Colonic mucosa (tissue), 4 donors: ENCODE measurements around the gene CISTR. TPM values are rescaled to one million over a fixed set of nuclear protein-coding genes. Genes with fewer than 3 reads are reported as not detected.

ENCODE experiments used
- DNase-seq: peaks from one replicate; pipeline ENCODE4 v3.0.0-alpha.2; 2020
- H3K27ac ChIP-seq: fragments of 200-600 bp; one replicate; pipeline ENCODE4 v1.8.0; 2021
- H3K27me3 ChIP-seq: fragments of 200-600 bp; one replicate; pipeline ENCODE4 v1.8.0; 2021
- H3K36me3 ChIP-seq: fragments of 200-600 bp; one replicate; pipeline ENCODE4 v1.8.0; 2021
- H3K4me1 ChIP-seq: fragments of 200-600 bp; one replicate; pipeline ENCODE4 v1.8.0; 2021; ENCODE audit warnings: mild to moderate bottlenecking
- H3K4me3 ChIP-seq: fragments of 200-600 bp; one replicate; pipeline ENCODE4 v1.8.0; 2021
- H3K9ac ChIP-seq, 2 donors: one replicate each; pipeline ENCODE4 v1.7.0; 2013; ENCODE audit warnings: control low read depth in 2 of 2, low read depth in 2 of 2, low read length in 2 of 2
- H3K9me3 ChIP-seq: fragments of 200-600 bp; one replicate; pipeline ENCODE4 v1.8.0; 2021
- intact Hi-C: fragments of 100-400 bp; cut with DNase I; formaldehyde crosslinking; loops from one replicate; pipeline ENCODE4 v1.14.1; 2022
- total RNA-seq, 2 donors: library from RNA; stranded (reverse); fragmentation: NEBNext Ultra II Directional in 1 of 2; extraction: Animal tissue kit (Norgen Biotek cat#: 25700) in 1 of 2; gene quantifications; one replicate each; pipeline ENCODE4 v1.2.1, GENCODE V29; 2021
- TF ChIP-seq, protein P1 (sequence below): fragments of 200-600 bp; IDR thresholded peaks from one replicate; pipeline ENCODE4 v1.8.0; 2022; ENCODE audit warnings: antibody characterized with exemption, mild to moderate bottlenecking
- donor health status: healthy.
- donor health status: DM: no; HTN: no; CAD: no.
- donor health status: DM: no; HTN: no; CAD: no.

Gene CISTR
- total RNA-seq, 2 donors from 2014 or later: not detected

GRCh38 chr12:53743266-53744129, 8.3 kb downstream of the CISTR start:
- Histone ChIP-seq H3K9ac (no peak overlapping the region), H3K9me3 (no peaks in the 10 kb centered on the region), H3K36me3 (no peaks in the 10 kb centered on the region), H3K4me3 (no peak overlapping the region), H3K27me3 (peaks cover 48% of the 10 kb centered on the region), H3K27ac (no peak overlapping the region), H3K4me1 (peaks cover 2% of the 10 kb centered on the region)
- TF ChIP-seq, protein P1, sequence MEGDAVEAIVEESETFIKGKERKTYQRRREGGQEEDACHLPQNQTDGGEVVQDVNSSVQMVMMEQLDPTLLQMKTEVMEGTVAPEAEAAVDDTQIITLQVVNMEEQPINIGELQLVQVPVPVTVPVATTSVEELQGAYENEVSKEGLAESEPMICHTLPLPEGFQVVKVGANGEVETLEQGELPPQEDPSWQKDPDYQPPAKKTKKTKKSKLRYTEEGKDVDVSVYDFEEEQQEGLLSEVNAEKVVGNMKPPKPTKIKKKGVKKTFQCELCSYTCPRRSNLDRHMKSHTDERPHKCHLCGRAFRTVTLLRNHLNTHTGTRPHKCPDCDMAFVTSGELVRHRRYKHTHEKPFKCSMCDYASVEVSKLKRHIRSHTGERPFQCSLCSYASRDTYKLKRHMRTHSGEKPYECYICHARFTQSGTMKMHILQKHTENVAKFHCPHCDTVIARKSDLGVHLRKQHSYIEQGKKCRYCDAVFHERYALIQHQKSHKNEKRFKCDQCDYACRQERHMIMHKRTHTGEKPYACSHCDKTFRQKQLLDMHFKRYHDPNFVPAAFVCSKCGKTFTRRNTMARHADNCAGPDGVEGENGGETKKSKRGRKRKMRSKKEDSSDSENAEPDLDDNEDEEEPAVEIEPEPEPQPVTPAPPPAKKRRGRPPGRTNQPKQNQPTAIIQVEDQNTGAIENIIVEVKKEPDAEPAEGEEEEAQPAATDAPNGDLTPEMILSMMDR: peak; percentile 93
- intact Hi-C loops: loop anchor here (2.0 kb wide), 1 partner anchor 41 kb away; no protein-coding TSS in a partner anchor
- DNase-seq: peak; percentile 63

GRCh38 chr12:53740130-53740491, 11.7 kb downstream of the CISTR start:
- TF ChIP-seq, protein P1: no peak
- no peaks in the 10 kb centered on the region for H3K36me3 ChIP-seq
- H3K9ac ChIP-seq: no peak overlapping the region
- H3K4me3 ChIP-seq: no peak overlapping the region
- intact Hi-C loops: no loop called here
- H3K27me3 ChIP-seq: peaks cover 41% of the 10 kb centered on the region
- no peaks in the 10 kb centered on the region for H3K9me3 ChIP-seq
- no peak overlapping the region for H3K27ac ChIP-seq
- H3K4me1 ChIP-seq: peaks cover 4% of the 10 kb centered on the region
- DNase-seq: no peak

- H3K27ac ChIP-seq: no peak overlapping the region
- H3K4me1 ChIP-seq: peaks cover 4% of the 10 kb centered on the region
- H3K4me3 ChIP-seq: no peak overlapping the region
- no peak for DNase-seq
- H3K27me3 ChIP-seq: peaks cover 41% of the 10 kb centered on the region
- no peaks in the 10 kb centered on the region for H3K36me3 ChIP-seq
- TF ChIP-seq, protein P1: no peak
- intact Hi-C loops: no loop called here
- H3K9ac ChIP-seq: no peak overlapping the region
- no peaks in the 10 kb centered on the region for H3K9me3 ChIP-seq
Measured at GRCh38 chr12:53739214-53740129, 12.3 kb downstream of the CISTR start.

- H3K27ac ChIP-seq: no peak overlapping the region
- H3K4me1 ChIP-seq: peaks cover 4% of the 10 kb centered on the region
- TF ChIP-seq, protein P1: no peak
- H3K9me3 ChIP-seq: no peaks in the 10 kb centered on the region
- intact Hi-C loops: no loop called here
- no peaks in the 10 kb centered on the region for H3K36me3 ChIP-seq
- peaks cover 33% of the 10 kb centered on the region for H3K27me3 ChIP-seq
- H3K4me3 ChIP-seq: no peak overlapping the region
- no peak overlapping the region for H3K9ac ChIP-seq
- DNase-seq: peak; percentile 40
Measured at GRCh38 chr12:53738406-53739213, 13.2 kb downstream of the CISTR start.

- TF ChIP-seq, protein P1: no peak
- intact Hi-C loops: no loop called here
- no peaks in the 10 kb centered on the region for H3K9me3 ChIP-seq
- no peak overlapping the region for H3K4me3 ChIP-seq
- H3K36me3 ChIP-seq: no peaks in the 10 kb centered on the region
- H3K27ac ChIP-seq: no peak overlapping the region
- peaks cover 4% of the 10 kb centered on the region for H3K4me1 ChIP-seq
- no peak overlapping the region for H3K9ac ChIP-seq
- DNase-seq: no peak
- peaks cover 33% of the 10 kb centered on the region for H3K27me3 ChIP-seq
Measured at GRCh38 chr12:53737951-53738405, 13.8 kb downstream of the CISTR start.
